ENCODE measurements around the gene ESYT3.
"Not testable (repeated sequence)": the region's sequence is repeated elsewhere in the genome, so short reads cannot be mapped to it uniquely, and the experiment has no call there.

The ESYT3 gene

GRCh38 chr3:138496436-138496835 is 62.0 kb downstream of the ESYT3 start:
- no peak for DNase-seq

GRCh38 chr3:138497021-138497420 is 62.6 kb downstream of the ESYT3 start:
- DNase-seq, result no peak

- DNase-seq, result no peak
These were observed 63.4 kb downstream of the ESYT3 start for GRCh38 chr3:138497851-138498250.

- no peak for DNase-seq
These were observed 64.6 kb downstream of the ESYT3 start for GRCh38 chr3:138498991-138499390.

- DNase-seq, result no peak
These were observed 73.1 kb downstream of the ESYT3 start for GRCh38 chr3:138507524-138507923.

GRCh38 chr3:138509586-138509985 is 75.2 kb downstream of the ESYT3 start:
- no peak for DNase-seq

GRCh38 chr3:138511945-138512344 is 77.5 kb downstream of the ESYT3 start:
- DNase-seq, result no peak

- DNase-seq, result no peak
These were observed 78.9 kb downstream of the ESYT3 start for GRCh38 chr3:138513090-138513843.

GRCh38 chr3:138521445-138521844 is 87.0 kb downstream of the ESYT3 start:
- not testable (repeated sequence) for DNase-seq
